ENCODE data around the gene C16orf86.

Gene C16orf86, protein sequence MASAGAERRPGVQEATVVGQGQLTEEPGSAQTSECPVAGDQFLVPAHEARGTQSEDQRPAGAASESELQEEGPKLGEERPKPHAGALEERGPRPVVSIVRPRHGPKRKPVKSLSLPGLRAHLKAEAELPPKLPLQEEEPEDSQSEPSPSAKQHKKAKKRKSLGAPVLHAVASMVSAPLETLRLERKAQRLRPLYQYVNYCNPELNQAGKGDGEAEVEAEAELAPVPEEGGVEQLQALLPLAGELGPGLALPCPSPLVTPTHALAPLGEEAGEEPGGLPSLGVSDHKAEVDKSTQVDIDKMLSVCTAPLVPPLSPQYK

DNA sequence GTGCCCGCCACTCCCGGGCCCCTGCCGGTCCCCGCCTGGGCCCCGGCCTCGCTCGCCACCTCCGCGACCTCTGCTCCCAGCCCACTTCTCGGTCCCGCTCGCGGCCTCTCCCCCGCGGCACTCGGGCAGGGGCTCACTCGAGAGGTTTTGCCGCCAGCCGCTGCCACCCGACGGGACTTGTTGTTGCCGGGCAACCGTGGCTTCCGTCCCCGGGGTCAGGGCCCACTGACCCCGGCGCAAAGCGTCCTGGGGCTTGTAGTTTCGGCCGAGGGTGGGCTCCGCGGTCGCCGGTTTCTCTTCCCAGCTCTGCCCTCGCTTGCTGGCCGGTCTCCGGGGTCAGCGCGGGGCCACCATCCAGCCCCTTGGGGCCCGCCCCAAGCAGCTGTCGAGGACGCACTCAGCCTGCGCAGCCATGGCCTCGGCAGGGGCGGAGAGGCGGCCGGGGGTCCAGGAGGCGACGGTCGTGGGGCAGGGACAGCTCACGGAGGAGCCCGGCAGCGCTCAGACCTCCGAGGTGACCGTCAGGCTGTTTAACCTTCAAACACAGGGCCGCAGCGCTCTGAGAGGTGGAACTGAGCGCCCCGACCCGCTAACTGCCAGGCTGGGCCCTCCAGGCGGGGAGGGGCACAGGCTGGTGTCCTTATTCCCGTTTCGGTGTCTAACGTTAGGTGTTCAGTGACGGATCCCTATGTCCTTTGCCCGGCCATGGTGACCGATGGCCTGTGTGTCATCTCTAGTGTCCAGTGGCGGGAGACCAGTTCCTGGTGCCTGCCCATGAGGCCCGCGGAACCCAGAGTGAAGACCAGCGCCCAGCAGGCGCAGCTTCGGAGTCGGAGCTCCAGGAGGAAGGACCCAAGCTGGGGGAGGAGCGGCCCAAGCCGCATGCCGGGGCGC lies at the start of gene C16orf86, which contains the start of gene ENKD1:
TSS of gene C16orf86 (plus strand) at position 256 of the 894 bp plus-strand sequence. CDS start at position 413, 157 bp downstream.
TSS of gene ENKD1 (minus strand) at position 192 of the 894 bp plus-strand sequence. CDS start 308 bp downstream, outside the sequence.
- Mint-ChIP-seq H3K9me3 (no peaks in the 10 kb centered on the region), H3K4me3 (peak within 1 kb of the TSS; percentile 81), H3K27ac (peak within 1 kb of the TSS; percentile 87), H3K4me1 (peaks cover 17% of the 10 kb centered on the region), H3K36me3 (no peaks in the 10 kb centered on the region)
- DNase-seq (ENCODE audit: low spot score in 2 of 2) (peak; percentile 67 to 86), ATAC-seq (peak; percentile 80)

DNA sequence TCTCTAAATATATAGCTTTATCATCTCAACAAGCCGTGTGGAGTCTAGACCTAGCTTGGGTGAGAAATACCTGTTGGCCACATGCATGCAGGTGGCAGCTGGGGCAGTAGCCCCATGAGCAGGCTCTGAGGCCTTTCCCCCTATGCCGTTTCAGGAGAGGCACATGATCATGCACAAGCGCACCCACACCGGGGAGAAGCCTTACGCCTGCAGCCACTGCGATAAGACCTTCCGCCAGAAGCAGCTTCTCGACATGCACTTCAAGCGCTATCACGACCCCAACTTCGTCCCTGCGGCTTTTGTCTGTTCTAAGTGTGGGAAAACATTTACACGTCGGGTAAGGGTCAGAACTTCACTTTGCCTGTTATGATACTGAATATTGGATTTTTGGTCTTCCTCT lies 38.4 kb upstream of the C16orf86 start:
- peaks cover 100% of the 10 kb centered on the region for H3K36me3 Mint-ChIP-seq
- ATAC-seq = no peak

DNA sequence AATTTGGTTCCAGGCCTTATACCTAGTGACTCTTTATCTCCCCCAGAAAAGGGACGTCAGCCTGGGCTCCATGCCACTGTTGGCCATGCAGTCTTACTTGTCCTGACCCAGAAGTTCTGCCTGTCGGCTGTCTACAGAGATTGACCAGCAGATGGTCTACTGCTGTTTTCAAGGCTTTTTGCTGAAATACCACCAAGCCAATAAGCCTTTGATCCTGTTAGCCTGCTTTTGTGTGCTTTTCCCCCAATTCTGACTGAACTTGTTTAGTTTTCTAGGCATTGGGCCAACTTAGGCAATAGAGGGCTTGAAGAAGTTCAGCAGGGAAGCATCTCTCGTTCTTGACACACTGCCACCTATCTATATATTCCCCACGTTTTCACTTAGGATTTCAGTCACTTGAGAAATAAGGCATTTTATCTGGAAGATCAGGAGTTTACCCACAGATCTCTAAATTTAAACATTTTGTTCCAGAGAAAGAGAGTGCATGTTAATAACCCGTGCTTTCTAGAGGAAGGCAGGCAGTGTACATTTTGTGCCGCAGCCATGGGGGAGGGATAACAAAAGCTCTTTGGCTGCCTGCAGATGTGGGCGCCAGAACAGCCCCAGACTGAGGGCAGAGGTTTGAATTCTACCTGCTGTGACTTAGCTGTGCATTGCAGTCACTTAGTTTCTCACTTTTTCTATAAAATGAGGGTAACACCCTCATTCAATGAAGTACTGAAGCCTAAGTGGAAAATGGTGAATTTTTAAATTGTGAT lies 34.0 kb upstream of the C16orf86 start:
- Mint-ChIP-seq H3K9me3 (no peaks in the 10 kb centered on the region), H3K4me3 (no peak overlapping the region), H3K36me3 (peaks cover 100% of the 10 kb centered on the region), H3K27ac (peak overlapping the region; percentile 9), H3K4me1 (no peaks in the 10 kb centered on the region)
- ATAC-seq (no peak), DNase-seq (ENCODE audit: low spot score in 2 of 2) (no peak)

More for the DNA sequence above, 38.4 kb upstream of the C16orf86 start:
- no peak for DNase-seq (ENCODE audit: low spot score in 2 of 2)
- H3K4me1 Mint-ChIP-seq = no peaks in the 10 kb centered on the region
- H3K9me3 Mint-ChIP-seq = no peaks in the 10 kb centered on the region
- H3K4me3 Mint-ChIP-seq = no peak overlapping the region
- H3K27ac Mint-ChIP-seq = no peak overlapping the region

DNA sequence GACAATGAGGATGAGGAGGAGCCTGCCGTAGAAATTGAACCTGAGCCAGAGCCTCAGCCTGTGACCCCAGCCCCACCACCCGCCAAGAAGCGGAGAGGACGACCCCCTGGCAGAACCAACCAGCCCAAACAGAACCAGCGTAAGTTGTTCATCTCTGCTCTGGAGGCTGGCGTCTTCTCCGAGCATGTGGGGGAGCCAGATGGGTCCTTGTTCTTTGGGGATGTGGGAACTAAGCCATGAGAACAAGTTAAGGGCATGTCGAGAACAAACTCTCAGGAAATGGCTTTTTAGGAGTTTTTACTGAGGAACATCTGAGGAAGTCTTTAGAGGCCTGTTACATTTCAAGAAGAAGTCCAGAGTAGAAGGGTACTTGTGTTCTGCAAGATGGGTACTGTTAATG lies 29.9 kb upstream of the C16orf86 start:
- H3K4me1 Mint-ChIP-seq = no peaks in the 10 kb centered on the region
- DNase-seq (ENCODE audit: low spot score in 2 of 2) (no peak), ATAC-seq (no peak)
- no peak overlapping the region for H3K4me3 Mint-ChIP-seq
- no peaks in the 10 kb centered on the region for H3K9me3 Mint-ChIP-seq
- peak overlapping the region; percentile 64 for H3K27ac Mint-ChIP-seq
- peaks cover 84% of the 10 kb centered on the region for H3K36me3 Mint-ChIP-seq

DNA sequence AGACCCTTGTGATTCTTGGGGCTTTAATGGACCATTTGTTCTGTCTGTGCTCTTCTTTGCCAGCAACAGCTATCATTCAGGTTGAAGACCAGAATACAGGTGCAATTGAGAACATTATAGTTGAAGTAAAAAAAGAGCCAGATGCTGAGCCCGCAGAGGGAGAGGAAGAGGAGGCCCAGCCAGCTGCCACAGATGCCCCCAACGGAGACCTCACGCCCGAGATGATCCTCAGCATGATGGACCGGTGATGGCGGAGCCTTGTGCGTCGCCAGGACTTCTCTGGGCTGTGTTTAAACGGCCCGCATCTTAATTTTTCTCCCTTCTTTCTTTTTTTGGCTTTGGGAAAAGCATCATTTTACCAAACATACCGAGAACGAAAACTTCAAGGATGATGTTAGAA lies 29.0 kb upstream of the C16orf86 start:
- H3K4me1 Mint-ChIP-seq = no peaks in the 10 kb centered on the region
- H3K36me3 Mint-ChIP-seq = peaks cover 75% of the 10 kb centered on the region
- H3K27ac Mint-ChIP-seq = no peak overlapping the region
- DNase-seq (ENCODE audit: low spot score in 2 of 2) = no peak
- no peak for ATAC-seq
- no peak overlapping the region for H3K4me3 Mint-ChIP-seq
- H3K9me3 Mint-ChIP-seq = no peaks in the 10 kb centered on the region

DNA sequence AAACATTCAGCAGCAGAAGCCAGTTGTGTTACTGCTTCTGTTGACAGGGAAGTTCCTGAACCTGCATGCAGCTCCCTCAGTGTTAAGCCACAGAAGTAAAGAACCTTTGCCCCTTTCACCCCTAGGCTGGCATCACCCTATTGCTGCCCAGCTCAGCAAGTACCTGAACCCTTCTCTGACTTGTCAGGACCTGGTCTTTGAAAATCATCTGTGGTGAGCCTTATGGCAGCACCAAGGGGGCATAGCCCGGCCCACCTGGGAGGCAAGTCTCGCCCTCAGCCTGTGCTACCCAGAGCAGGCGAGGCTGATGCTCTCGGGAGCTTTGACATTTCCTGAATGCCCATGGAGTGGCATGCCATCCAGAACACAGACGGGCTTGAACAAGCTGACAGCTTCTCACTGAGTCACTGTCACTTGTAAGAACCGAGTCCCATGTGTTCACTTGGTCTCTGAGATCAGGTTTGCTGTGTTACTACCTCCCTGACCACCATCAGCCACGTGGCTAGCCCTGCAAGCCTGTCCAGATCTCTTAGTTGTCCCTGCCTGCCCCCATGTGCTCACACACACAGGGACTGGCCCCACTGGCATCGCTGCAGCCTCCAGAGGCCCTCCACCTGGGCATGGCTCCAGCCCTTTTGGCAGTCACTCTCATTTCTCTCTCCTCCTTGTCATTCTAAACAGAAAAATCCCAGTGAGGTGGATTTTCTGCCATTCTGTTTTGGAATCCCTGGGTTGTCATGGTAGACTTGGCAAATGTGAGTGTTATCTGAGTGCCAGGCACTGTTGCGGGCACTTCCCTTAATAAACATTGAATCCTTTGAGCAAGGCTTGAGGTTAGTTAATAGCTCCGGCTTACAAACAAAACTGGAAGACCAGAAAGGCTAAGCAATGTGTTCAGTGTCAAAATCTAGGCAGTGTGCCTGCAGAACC lies 24.6 kb upstream of the C16orf86 start:
- no peak for DNase-seq (ENCODE audit: low spot score in 2 of 2)

DNA sequence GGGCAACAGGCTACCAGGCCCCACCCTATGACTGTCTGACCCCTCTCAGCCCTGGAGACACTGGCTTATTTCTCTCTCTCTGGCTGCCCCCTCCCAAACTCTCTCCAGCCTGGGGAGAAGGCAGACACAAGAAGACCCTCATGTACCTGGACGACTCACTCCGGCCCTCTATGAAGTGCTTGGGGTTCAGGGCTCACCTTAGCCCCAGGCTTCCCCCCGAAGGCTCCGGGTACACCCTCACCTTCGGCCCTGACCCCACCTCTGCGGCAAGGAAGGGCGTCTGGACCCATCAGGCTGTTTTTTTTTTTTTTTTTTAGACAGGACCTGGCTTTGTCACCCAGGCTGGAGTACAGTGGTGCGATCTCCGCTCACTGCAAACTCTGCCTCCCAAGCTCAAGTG lies 22.6 kb upstream of the C16orf86 start:
- H3K4me3 Mint-ChIP-seq = peak overlapping the region; percentile 74
- no peaks in the 10 kb centered on the region for H3K9me3 Mint-ChIP-seq
- ATAC-seq = no peak
- DNase-seq (ENCODE audit: low spot score in 2 of 2) = no peak
- H3K27ac Mint-ChIP-seq = peak overlapping the region; percentile 86
- peaks cover 15% of the 10 kb centered on the region for H3K4me1 Mint-ChIP-seq
- peaks cover 25% of the 10 kb centered on the region for H3K36me3 Mint-ChIP-seq

More for the DNA sequence above, 24.6 kb upstream of the C16orf86 start:
- ATAC-seq = no peak
- Mint-ChIP-seq H3K27ac (no peak overlapping the region), H3K36me3 (peaks cover 36% of the 10 kb centered on the region), H3K4me3 (no peak overlapping the region), H3K9me3 (no peaks in the 10 kb centered on the region), H3K4me1 (peaks cover 13% of the 10 kb centered on the region)

DNA sequence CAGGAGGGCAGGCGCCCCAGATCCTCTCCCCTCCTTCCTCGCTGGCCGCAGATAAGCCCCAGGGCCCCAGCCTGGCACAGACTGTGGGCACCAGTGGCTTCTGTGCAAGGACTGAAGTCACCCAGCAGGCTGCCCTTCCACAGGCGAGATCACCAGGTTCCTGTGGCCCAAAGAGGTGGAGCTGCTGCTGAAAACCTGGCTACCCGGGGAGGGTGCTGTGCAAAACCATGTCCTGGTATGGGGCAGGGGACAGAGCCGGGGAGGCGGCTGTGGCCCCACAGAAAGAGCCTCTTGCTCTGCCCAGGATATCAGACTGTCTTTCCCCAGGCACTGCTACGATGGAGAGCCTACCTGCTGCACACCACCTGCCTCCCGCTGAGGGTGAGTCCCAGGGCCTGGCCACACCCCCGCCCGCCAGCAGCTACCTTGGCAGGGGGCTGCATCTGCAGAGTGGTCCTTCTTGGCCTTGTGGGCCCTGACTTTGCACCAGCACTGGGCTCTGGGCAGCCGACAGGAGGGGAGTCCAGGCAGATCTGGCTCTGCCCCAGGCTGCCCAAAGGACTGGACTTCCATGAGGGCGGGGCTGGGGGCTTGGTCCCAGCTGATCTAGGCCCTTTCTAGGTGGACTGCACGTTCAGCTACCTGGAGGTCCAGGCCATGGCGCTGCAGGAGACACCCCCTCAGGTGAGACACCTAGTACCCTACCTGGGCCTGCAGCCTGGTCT lies 21.1 kb upstream of the C16orf86 start:
- DNase-seq (ENCODE audit: low spot score in 2 of 2) (no peak), ATAC-seq (peak; percentile 50)
- peaks cover 29% of the 10 kb centered on the region for H3K36me3 Mint-ChIP-seq
- peak overlapping the region; percentile 74 for H3K4me3 Mint-ChIP-seq
- no peaks in the 10 kb centered on the region for H3K9me3 Mint-ChIP-seq
- H3K4me1 Mint-ChIP-seq = peaks cover 19% of the 10 kb centered on the region
- peak overlapping the region; percentile 86 for H3K27ac Mint-ChIP-seq

DNA sequence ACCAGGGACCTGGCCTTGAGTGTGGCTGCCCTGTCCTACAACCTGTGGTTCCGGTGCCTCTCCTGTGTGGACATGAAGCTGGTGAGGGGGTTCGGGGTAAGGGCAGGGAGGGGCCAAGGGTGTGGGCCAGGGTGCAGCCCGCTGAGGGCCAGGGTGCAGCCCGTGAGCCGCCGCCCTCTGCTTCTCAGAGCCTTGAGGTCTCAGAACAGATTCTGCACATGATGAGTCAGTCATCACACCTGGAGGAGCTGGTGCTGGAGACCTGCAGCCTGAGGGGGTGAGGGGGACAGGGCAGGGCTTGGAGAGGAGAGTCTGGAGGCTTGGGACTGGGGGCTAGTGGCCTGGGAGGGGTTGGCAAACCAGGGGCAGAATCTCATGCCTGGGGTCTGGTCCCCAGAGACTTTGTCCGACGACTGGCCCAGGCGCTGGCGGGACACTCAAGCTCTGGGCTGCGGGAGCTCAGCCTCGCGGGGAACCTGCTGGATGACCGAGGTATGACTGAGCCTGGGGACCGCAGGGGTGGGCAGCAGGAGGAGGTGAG lies 19.4 kb upstream of the C16orf86 start:
- ATAC-seq (no peak), DNase-seq (ENCODE audit: low spot score in 2 of 2) (no peak)
- Mint-ChIP-seq H3K27ac (peak overlapping the region; percentile 79), H3K4me3 (peak overlapping the region; percentile 74), H3K36me3 (peaks cover 45% of the 10 kb centered on the region), H3K9me3 (no peaks in the 10 kb centered on the region), H3K4me1 (peaks cover 23% of the 10 kb centered on the region)

DNA sequence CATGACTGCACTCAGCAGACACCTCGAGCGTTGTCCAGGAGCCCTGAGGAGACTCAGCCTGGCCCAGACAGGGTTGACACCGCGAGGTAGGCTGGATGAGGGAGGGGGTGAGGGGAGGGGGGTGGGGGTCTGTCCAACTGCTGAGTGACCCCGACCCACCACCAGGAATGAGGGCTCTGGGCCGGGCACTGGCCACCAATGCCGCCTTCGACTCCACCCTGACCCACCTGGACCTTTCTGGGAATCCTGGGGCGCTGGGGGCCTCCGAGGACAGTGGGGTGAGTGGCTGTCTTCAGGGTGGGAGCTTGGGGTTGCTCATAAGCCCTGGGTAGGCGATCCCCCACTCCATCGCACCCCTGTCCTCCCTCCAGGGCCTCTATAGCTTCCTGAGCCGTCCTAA lies 18.9 kb upstream of the C16orf86 start:
- H3K36me3 Mint-ChIP-seq = peaks cover 49% of the 10 kb centered on the region
- no peaks in the 10 kb centered on the region for H3K9me3 Mint-ChIP-seq
- peak overlapping the region; percentile 79 for H3K27ac Mint-ChIP-seq
- H3K4me1 Mint-ChIP-seq = peaks cover 23% of the 10 kb centered on the region
- DNase-seq (ENCODE audit: low spot score in 2 of 2) = no peak
- H3K4me3 Mint-ChIP-seq = no peak overlapping the region
- ATAC-seq = no peak

DNA sequence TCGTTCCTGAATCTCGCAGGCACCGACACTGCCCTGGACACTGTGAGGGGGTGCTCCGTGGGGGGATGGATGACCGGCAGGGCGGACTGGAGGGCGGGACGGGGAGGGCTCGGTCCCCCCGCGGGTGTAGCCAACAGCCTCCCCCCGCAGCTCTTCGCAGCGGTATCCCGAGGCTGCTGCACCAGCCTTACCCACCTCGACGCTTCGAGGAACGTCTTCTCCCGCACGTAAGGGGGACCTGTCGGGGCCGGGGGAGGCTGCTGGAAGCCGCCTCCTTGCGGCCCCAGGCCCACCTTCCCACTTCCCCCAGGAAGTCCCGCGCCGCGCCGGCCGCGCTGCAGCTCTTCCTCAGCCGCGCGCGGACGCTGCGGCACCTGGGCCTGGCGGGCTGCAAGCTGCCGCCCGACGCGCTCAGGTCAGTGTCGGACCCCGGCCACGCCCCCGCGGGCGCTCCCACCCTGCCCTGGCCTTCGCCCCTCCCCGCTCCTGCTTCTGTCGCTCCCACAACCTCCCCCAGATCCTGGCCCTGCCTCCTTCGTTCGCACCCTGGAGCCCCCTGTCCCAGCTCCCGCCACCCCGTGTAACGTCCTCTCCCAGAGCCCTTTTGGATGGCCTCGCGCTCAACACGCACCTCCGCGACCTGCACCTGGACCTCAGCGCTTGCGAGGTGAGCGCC lies 18.4 kb upstream of the C16orf86 start:
- no peak for DNase-seq (ENCODE audit: low spot score in 2 of 2)
- ATAC-seq = no peak
- Mint-ChIP-seq H3K4me3 (no peak overlapping the region), H3K27ac (no peak overlapping the region), H3K36me3 (peaks cover 49% of the 10 kb centered on the region), H3K9me3 (no peaks in the 10 kb centered on the region), H3K4me1 (peaks cover 23% of the 10 kb centered on the region)

DNA sequence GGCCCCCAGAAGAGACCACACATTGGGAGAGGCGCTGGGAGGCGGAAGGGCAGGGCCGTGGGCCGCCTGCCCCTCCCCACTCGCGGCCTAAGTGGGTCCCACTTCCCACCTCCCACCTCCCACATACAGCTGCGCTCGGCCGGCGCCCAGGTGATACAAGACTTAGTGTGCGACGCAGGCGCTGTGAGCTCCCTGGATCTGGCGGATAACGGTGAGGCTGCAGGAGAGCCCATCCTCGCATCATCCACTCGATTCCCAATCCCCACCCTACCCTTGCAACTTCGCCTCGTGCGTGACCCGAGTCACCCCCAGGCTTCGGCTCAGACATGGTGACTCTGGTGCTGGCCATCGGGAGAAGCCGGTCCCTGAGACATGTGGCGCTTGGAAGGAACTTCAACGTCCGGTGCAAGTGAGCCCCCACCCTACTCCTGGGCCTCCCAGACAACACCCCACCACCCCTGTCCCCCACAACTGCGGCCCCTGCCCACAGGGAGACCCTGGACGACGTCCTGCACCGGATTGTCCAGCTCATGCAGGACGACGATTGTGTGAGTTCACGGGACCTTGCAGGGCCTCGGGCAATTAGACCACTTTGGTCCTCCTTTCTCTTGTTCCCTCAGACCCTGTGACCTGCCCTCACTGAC lies 17.7 kb upstream of the C16orf86 start:
- Mint-ChIP-seq H3K27ac (no peak overlapping the region), H3K4me3 (no peak overlapping the region)

DNA sequence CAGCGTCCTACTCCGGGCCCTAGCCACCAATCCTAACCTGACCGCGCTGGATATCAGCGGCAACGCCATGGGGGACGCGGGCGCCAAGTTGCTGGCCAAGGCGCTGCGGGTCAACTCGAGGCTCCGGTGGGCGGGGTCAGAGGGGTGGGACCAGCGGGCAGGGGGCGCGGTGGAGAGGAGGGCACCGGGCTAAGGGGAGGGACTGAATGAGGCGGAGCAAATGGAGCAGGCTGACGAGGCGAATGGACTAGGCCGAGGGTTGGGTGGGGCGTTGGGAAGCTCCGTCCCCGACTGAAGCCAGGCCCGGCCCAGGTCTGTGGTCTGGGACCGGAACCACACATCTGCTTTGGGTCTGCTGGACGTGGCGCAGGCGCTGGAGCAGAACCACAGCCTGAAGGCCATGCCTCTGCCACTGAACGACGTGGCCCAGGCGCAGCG lies 17.1 kb upstream of the C16orf86 start:
- no peak for ATAC-seq
- no peak for DNase-seq (ENCODE audit: low spot score in 2 of 2)
- H3K27ac Mint-ChIP-seq = no peak overlapping the region
- peaks cover 20% of the 10 kb centered on the region for H3K4me1 Mint-ChIP-seq
- H3K4me3 Mint-ChIP-seq = no peak overlapping the region
- no peaks in the 10 kb centered on the region for H3K9me3 Mint-ChIP-seq
- H3K36me3 Mint-ChIP-seq = peaks cover 57% of the 10 kb centered on the region

More for the DNA sequence above, 17.7 kb upstream of the C16orf86 start:
- ATAC-seq = no peak
- DNase-seq (ENCODE audit: low spot score in 2 of 2) = no peak
- Mint-ChIP-seq H3K4me1 (peaks cover 23% of the 10 kb centered on the region), H3K36me3 (peaks cover 53% of the 10 kb centered on the region), H3K9me3 (no peaks in the 10 kb centered on the region)

Data from stimulated activated effector memory CD8-positive, alpha-beta T cell treated with anti-CD3 and anti-CD28 coated beads, Interleukin-12 subunit alpha, Interleukin-12 subunit beta, amount 100 ng/mL, for 72 hours (primary cell).